Posterior vena cava (tissue), 2 donors: ENCODE results near the gene CSRNP3. TPM values are rescaled to one million over a fixed set of nuclear protein-coding genes. Genes with fewer than 3 reads are reported as not detected.

Source experiments
- DNase-seq: peaks from one replicate; pipeline ENCODE4 v3.0.0-alpha.2; 2020; ENCODE audit warnings: low spot score
- intact Hi-C, 2 donors: fragments of 100-400 bp; cut with DNase I; formaldehyde crosslinking; loops; one replicate each; pipeline versions ENCODE4 v1.14.1 to v1.14.2; 2022 to 2023
- total RNA-seq, 2 donors: library from RNA; stranded (reverse); fragmentation: NEBNext Ultra II Directional; extraction: Animal tissue kit (Norgen Biotek cat#: 25700); gene quantifications; one replicate each; pipeline ENCODE4 v1.2.1, GENCODE V29; 2021
- donor health status: DM: yes; HTN: yes; CAD: no.
- donor health status: DM: yes; HTN: yes; CAD: no.

The CSRNP3 gene
- total RNA-seq, 2 donors from 2014 or later: 3.1 to 7.7 TPM

DNA sequence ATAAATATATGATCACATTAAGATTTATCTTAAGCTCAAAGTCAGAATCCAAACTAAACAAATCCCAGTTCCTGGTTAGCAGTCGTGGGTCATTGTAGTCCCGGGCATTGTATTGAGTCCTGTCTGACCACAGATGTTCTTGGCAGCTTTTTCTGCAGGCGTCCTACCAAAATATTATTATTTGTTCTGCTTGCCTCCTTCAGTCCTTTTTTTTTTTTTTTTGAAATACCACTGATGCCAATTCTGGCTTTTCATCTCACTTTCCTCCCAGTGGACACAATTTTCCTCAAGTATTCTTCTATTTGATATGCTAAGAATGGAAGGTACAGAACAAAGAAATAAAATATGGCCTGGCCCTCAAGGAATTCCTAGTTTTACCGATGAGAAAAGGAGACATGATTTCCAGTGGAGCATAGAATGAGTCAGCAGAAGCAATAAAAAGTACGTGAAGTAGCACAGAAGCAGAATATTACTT lies 151.6 kb downstream of the CSRNP3 start:
- DNase-seq: no peak
- intact Hi-C loops: no loop called here

DNA sequence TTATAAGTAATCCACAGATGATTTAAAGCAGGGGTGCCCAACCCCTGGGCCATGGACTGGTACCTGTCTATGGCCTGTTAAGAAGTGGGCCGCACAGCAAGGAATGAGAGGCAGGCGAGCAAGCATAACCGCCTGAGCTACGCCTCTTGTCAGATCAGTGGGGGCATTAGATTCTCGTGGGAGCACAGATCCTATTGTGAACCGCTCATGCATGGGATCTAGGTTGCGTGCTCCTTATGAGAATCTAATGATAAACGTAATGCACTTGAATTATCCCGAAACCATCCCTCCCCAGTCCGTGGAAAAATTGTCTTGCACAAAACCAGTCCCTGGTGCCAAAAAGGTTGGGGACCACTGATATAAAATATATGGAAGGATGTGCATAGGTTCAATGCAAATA lies 153.7 kb downstream of the CSRNP3 start:
- no peak for DNase-seq
- intact Hi-C loops: no loop called here

DNA sequence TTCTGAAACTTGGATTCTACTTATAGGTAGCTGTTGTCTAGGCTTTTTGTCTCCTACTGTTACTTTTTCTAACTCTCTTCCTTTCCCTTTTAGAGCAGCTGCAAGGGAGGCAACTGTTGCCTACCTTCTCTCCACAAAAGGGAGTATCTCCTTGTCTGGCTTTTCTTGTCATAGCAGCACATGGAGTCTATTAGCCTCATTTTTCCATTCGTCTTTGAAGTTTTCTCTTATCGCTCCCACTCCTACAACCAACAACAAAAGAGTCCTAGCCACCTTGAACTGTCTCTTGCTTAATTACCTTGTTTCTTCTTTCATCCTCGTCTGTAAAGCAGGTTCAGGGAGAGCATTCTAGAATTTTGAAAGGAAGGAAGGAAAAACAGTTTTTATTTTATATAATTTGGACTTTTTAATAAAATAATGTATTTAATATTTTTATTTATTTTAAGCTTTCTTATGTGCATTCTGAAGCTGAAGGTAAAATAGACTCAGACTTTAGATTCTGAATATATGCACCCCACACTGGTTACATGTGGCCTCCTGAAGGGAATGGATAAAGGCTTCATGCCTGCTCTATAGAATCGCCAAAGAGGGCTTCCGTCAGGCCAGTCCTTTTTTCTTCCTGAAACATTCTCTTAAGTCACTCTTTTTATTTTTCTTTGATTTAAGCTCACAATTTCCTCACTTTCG lies 154.4 kb downstream of the CSRNP3 start:
- intact Hi-C loops: no loop called here
- no peak for DNase-seq

DNA sequence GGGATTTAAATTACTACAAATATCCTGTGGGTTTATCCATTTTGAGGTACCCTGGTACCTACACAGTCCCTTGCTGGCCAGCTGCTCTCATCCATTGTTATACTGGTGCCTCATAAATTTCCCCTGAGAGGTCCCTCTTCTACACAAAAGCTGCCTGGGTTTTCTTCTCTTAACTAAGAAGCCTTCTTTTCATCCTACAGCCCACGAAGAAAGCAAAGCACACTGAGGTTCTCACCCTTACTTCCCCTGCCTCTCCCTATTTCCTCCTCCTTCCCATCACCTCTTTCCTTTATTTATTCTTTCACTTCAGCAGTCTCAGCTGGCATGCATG lies 154.9 kb downstream of the CSRNP3 start:
- intact Hi-C loops: no loop called here
- DNase-seq: no peak

DNA sequence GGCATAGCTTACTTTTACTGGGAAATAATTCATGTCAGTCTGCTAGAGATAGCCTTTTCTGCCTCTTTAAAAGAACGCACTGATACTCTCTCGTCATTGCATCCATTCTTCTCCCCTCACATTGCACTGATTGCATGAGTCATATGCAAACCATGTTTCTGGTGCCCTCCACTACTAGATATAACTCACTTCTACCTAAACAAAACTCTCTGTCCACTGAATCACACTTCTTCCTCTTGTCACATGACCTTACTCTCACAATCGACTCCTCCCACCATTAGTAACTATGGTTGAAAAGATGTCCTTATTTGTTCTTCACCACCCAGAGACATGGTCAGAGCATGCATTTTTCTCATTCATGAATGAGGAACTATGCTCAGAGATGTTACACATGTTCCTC lies 158.0 kb downstream of the CSRNP3 start:
- no peak for DNase-seq
- intact Hi-C loops: no loop called here

DNA sequence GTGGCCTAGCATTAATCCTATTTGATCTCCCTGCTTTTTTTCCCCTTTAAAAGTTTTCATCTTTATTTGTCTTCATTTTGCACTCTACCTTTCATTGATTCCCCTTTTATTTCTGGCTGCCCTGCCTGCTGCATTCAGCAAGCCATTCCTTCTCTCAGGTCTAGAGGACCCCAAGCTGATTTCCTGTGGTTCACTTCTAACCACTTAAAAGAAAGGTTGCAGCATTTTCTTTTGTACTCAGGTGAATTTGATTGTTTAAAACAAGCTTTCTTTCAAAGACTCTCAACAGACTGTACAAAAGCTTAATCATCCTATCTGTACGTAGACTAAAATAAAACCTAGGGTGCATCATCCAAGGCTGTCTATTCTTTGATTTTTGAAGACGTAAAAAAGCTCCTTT lies 160.3 kb downstream of the CSRNP3 start:
- intact Hi-C loops: no loop called here
- no peak for DNase-seq

DNA sequence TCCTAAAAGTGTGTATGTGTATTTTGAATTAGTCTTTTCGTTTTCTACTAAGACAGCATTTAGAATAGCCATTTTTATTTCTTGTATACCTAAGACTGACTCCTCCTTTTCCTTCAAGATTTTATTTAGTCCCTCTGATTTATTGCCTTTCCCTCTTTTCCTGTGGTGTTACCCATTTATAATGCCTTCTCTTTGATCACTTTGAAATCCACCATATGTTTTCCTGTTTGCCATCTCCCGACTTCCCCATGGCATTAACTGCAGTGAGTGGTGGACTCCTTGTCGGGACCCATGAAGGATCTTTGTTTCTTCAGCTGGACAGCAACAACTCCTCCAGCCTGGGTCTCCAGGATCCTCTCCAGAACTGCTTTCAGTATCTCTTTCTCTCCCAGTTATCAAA lies 160.7 kb downstream of the CSRNP3 start:
- intact Hi-C loops: no loop called here
- no peak for DNase-seq

DNA sequence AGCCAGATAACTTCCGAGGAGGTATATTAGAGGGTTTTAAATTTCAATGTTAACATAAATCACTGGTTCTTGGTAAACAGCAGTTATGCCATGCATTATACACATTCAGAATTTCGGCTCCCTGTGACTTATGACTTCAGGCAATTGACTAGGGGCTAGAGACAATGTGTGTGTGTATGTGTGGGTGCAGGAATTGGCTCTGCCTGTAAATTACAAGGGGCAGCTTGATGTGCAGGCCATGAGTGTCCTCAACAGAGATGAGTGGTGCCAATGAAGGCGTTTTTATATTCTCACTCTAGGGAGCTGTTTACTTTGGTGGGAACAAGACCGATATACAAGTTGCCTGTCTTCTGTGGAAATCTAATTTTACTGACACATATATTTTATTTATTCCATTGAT lies 161.6 kb downstream of the CSRNP3 start:
- DNase-seq: no peak
- intact Hi-C loops: no loop called here

DNA sequence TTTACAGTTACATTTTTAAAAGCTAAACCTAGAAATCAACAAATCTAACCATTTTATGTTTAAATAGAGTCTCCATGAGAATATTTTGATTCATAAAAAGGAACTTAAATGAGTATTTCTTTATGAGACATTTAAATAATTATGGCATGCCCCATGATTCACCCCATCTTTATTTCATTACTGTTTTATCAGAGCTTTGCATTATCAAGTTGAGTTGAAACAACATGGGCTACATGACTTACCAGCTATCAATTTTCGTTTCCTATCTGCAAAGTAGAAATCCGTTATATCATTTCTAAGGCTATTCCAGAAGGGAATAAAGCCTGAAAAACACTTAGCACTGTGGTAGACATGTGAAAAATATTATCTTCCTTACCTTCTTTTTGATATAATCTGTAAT lies 163.1 kb downstream of the CSRNP3 start:
- intact Hi-C loops: no loop called here
- no peak for DNase-seq

DNA sequence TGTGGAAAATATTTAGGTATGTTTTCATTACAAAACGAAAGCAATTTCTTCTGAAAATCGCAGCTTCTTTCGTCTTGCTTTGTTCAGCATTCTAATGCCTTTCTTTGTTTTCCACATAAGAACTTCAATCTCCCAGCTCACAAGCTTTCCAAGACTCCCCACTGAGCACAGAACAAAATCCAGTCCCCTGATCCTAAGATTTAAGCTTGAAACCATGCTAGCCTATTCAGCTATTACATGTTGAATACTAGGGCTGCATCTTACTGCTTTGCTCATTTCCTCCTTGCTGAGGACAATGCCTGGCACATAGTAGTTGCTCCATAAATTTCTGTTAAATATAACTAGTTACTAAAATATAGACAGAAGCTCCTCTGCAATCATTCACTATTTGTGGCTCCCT lies 163.9 kb downstream of the CSRNP3 start:
- intact Hi-C loops: no loop called here
- no peak for DNase-seq

DNA sequence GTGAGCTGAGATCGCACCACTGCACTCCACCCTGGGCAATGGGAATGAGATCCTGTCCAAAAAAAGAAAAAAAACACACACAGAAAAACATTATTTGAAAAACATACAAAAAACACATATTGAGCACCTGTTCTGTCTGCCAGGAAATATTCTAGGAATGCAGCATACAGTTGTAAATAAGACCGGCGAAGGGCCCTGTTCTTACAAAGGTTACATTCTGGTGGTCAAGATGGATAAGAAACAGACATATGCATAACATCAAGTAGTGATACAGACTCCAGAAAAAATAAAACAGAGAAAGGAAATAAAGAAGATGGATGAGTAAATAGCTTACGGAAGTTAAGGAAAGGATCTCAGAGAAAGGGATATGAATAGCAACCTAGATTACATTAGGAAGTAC lies 164.8 kb downstream of the CSRNP3 start:
- intact Hi-C loops: no loop called here
- DNase-seq: no peak

DNA sequence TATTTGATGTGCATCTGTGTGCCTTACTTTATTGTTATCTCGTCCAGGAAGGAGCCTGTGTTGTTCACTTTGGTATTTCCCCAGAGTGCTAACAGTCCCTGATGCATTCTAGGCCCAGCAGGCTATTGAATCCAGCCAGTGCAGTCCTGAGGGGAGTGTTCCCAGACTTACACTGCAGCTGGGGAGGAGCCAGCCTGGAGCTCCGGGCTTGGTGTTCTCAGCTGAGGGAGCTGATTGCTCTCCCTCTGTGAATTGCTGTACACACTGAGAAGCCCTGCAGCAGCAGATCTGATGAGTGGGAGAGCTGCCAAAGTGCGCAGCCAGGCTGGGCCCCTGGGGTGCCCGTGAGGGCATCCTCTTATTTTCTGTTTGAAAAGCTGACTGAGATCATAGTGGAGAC lies 165.4 kb downstream of the CSRNP3 start:
- intact Hi-C loops: no loop called here
- no peak for DNase-seq

DNA sequence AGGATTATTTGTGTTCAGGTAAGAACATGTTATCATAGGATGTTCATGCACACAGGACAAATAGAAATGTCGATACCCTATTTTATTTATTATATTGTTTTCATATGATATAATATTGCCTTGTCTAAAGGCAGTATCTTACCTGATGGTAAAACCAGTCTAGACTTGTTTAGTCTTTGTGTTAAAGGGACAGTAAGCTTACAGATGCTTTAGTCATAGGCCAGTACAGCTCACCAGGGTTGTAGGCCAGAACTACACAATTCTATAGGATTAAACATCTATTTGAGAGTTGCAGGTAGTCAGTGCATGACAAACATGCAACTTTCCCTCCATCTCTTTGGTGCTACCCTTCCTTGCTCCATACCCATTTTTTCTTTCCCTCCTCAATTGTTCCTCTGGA lies 166.0 kb downstream of the CSRNP3 start:
- intact Hi-C loops: no loop called here

DNA sequence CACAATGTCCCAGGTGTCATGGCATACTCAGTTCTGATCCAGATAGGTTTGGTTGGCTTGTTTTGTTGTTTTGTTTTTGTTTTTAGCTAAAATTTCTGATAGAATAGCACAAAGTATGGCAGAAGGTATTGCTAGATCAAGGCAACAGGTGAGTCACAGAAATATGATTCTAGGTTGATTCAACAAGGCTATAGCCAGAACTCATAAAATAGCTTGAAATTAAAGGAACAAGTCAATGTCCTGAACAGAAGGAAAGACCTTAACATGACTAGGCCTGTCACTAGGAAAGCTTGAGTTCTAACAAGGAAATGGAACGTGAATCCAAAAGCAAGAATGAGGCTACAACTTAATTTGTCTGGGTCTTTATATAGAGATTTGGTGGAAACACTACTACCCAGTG lies 167.5 kb downstream of the CSRNP3 start:
- intact Hi-C loops: no loop called here

More for the DNA sequence above, 166.0 kb downstream of the CSRNP3 start:
- no peak for DNase-seq

DNA sequence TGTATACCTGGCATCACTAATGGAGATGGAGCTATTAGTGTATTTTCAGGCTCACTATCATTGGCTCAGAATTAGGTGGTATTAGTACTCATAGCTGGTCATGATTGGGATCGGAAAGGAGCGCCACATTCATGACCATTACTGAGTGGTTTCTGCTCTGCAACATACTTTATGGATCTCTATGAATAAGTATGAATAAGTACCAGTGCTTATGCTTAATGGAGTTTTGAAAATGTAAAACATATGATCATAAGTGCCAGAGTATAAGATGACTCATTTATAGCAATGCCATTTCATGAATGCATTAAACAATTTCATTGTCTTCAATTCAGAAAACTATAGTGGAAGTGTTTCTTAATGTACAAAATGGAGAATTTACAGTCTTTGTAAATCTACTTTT lies 167.9 kb downstream of the CSRNP3 start:
- no peak for DNase-seq
- intact Hi-C loops: no loop called here

More for the DNA sequence above, 167.5 kb downstream of the CSRNP3 start:
- no peak for DNase-seq

DNA sequence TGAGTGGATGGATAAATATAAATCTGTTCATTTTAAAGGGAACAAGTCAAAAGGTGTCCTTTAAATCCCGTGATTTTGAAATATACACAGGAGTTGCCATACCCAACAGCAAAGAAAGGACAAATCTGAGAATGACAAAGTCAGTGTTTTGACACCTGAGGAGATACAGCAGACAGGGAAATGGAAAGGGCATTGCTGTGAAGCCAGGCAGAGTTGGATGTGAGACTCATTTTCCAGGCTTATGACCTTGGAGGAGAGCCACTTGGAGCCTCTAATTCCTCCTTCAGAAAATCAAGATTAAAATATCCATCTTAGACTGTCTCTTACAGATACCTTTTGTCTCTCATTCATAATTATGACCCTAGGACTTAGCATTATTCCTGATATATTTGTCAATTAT lies 170.0 kb downstream of the CSRNP3 start:
- intact Hi-C loops: no loop called here
- no peak for DNase-seq

DNA sequence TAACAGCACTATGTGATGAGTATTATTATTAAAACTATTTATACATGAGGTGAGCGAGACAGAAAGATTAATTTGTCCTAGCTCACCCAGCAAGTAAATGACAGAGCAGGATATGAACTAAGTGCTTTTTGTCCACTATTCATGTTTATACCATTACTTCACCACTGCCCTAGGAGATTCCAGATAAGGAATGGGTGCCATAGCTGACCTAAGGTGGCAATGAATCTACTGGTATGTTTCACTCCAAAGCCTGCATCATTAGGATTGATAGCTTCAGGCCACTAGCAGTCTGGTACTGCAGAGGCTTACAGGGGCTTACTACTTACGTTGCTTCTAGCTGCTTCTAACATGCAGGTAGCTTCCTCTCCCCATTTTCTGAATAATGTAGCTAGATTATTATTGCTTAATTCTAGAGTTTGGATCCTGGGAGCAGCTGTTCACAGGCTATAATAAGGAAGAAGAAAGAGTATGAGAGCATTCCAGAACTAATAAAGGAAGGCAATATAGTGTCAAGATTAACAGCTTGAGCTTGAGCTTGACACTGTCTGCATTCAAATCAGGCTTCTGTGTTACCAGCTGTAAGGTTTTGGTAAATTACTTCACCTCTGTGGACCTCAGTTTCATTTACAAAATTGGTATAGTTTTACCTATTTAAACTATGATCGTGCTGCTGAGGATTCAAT lies 170.9 kb downstream of the CSRNP3 start:
- DNase-seq: no peak
- intact Hi-C loops: no loop called here

DNA sequence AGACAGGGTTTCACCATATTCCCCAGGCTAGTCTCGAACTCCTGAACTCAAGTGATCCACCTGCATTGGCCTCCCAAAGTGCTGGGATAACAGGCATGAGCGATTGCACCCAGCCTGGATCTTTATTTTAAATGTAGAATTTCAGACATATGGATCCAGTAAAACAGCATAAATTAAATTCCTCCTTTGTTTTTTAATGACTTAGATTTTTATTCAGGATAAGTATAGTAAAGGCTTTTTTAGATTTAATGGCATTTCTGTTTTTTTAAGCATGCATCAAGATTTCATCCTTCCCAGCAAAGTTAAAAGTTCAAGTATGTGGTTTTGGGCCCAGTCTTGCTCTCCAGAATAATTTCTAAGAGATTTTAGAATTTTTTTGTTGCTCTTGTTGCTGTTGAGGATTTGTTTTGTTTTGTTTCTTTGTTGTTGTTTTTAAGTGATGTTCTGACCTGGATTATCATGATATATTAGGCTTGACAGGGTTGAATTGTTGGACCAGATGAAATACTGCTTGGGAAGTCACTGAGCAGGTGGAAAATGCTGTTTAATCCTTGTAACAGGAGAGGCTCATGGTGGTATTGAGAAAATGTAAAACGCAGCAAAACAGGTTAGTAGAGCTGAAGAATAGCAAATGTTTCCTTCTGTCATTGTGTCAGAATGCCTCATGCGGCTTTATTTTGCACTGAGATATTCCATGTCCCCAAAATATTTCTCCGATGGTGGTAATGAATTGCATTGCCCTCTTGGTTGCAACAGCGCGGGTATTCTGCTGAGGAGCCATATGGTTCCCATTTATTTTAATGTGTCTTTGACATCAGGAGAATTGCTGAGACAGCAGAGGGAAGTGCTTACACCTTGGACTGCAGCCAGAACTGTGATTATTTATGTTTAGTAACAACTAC lies 176.7 kb downstream of the CSRNP3 start:
- intact Hi-C loops: no loop called here
- no peak for DNase-seq

DNA sequence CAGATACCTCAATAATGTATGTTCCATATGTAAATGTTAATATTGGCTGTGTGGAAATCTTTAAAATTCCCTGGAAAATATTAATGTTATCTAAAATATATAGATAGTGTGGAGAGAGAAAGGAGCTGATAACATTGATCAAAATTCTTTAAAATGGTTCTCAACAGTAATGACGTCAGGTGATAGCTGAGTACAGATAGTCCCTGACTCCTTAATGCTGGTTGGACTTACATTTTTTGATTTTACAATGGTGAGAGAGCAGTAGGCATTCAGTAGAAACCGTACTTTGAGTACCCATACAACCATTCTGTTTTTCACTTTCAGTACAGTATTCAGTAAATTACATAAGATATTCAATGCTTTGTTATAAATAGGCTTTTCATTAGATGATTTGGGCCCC lies 177.9 kb downstream of the CSRNP3 start:
- intact Hi-C loops: no loop called here
- DNase-seq: no peak

DNA sequence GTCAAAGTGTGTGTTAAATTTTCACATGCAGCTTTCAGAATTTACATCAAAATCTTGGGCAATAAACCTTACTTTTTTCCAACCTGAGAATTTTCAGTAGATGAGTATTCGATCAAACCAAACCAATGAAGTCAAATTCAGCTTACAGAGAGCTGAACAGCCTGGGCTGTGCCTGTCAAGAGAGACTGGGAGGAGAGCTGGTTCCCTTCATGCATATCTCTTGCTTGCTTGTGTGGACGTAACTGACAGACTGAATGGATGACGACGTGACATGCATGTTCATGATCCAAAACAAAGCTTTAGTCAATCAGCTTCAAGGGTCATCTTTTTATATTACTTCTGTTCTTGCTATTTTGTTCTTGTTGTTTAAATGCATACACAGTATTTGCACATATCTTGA lies 179.3 kb downstream of the CSRNP3 start:
- no peak for DNase-seq
- intact Hi-C loops: no loop called here
